Stimulated activated CD4-positive, alpha-beta T cell treated with anti-CD3 and anti-CD28 coated beads, Interleukin-15, amount 100 ng/mL, for 1 hour (primary cell): ENCODE data around the gene FOSL1.
A peak's percentile ranks its signal among the peaks of the same experiment; 100 is the strongest.

ENCODE experiments used
- DNase-seq, 2 donors: peaks; one replicate each; pipeline ENCODE4 v3.0.0-alpha.2; 2020; ENCODE audit warnings: low read depth in 1 of 2, low spot score in 1 of 2

Gene FOSL1

DNA sequence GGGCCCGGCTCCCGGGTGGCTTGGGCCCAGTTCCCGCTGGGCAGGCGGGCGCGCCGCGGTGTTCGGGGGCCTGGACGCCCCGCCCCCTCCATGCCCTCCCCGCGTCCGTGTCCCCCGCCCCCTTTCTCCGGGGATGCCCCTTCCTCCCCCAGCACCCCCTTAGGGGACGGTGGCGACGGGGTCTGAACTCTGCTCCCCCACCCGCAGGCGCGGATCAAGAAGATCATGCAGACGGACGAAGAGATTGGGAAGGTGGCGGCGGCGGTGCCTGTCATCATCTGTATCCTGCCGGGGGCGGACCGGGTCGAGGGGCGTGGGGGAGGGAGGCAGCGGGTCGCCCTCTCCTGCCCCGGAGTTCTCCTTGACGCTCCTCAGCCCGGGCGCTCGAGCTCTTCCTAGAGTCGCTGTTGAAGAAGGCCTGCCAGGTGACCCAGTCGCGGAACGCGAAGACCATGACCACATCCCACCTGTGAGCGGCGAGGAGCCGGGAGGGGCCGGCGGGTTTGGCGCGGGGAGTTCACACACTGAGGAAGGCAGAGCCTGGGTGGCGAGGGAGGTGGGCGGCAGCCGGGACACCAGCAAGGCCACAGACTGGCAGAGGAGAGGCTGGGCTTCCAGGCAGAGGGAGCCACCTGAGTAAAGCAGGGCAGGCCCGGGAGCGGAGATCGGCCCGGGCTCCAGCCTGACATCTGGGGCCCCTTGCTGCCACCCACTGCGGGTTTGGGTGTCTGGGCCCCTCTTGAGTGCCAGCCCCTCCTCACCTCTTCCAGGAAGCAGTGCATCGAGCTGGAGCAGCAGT lies 19.6 kb upstream of the FOSL1 start:
- DNase-seq = no peak

DNA sequence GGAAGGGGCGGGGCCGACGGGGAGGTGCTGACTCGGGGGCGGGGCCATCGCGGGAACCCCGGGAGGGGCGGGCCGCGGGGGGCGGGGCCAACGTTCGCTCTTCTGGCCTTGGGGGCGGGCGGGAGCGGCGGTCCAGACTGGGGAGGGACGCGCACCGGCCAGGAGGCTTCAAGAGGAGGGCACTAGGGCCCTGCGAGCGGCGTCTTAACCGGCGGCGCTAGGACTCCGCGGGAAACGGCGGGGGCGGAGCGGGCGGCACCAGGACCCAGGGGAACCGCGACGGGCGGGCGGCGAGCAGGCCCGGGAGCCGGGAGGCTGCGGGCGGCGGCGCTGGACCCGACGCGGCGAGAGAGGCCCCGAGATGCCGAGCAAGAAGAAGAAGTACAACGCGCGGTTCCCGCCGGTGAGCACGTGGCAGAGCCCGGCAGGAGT lies 19.0 kb upstream of the FOSL1 start, which contains the start of gene DRAP1:
TSS of gene DRAP1 (plus strand) at position 286 of the 432 bp plus-strand sequence. CDS start at position 362, 76 bp downstream.
- DNase-seq = peak; percentile 99

DNA sequence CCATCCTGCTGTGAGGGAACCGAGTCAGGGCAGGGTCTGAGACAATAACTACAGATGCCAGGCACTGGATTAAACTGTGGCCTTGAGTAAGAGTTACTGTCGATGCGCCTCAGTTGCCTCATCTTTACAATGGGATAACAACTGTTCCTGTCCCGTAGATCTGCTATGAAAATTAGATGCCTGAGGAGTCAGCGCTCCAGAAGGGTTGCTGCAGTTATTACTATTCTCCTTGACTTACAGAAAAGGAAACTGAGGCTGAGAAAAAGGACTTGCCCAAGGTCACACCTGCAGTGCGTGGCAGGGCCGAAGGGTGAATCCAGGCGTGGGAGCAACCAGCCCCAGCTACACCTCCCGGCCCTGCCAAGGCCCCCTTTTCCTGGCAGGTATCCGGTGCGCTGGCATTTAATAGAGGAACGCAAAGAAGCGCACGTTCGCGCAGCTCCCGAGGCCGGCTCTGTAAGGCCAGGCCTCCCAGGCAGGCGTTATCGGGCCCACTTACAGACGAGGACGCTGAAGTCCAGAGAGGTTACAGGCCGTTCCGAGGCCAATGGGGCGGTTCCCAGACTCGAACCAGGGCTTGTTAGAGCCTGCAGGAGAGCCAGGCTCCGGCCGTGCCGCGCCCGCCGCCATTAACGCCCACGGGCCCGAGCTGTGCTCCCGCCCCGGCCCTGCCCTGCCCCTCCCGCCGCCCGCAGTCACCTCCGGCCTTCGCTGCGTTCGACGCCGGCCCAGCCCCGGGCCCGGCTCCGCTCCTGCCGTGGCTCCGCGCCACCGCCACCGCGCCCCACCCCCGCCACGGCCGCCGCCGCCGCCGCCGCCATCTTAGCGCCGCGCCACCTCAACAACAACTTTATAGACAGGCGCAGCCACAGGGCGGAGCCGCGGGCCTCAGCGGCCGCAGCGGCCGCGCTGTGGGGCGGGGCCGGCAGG lies 18.3 kb upstream of the FOSL1 start, which contains the start of gene C11orf68:
TSS of gene C11orf68 (minus strand) at position 852 of the 930 bp plus-strand sequence. CDS start at position 821, 31 bp downstream.
- DNase-seq = peak in 1 of 2 donors; percentile 13

DNA sequence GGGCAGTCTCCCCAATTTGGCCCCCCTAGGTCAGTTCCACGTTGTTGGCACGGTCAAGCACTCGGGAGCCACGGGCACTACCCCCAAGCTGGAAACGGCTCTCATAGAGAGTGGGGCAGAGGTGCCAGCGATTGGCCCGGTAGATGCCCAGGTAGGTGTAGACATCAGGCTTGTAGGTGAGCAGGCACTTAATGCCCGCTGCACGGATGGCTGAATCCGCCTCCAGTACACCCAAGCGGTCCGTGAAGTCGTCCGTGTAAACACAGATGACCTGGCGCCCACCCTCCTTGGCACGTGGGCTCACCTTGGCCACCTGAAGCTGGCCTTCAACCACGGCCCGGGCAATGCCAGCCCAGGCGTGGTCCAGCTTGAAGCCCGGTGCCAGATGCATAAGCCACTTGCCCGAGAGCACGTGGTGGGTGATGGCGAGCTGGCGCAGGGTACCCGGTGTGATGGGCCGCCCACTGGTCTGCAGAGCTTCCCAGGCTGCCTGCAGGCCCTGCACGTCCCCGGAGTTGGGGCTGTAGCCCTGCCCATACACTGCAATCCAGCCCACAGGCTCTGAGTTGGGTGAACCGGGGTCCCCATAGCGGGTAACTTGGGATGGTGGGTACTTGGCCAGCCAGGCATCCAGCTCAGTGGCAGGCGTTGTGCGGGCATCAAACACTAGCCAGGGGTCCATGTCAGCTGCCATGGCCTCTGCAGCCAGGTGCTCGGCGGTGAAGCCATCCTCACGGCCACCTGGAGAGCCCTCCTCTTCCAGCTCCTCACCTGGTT lies 17.4 kb upstream of the FOSL1 start:
- DNase-seq = no peak

DNA sequence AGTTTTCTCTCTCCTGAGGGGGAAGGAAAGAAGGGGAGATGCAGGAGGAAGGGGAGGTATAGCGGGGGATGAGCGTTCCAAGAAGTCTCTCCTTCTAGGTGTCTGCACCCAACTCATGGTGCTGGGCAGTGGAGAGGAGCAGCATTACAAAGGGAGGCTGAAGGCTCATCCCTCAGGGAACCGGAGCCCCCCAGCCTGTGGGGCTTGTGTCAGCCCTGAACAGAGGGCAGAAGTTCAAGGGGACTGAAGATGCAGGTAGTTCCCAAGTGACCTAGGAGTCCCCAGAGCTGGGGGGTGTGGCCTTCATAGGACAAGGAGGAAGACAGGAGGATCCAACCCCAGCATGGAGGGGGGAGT lies 16.9 kb upstream of the FOSL1 start:
- DNase-seq = no peak

DNA sequence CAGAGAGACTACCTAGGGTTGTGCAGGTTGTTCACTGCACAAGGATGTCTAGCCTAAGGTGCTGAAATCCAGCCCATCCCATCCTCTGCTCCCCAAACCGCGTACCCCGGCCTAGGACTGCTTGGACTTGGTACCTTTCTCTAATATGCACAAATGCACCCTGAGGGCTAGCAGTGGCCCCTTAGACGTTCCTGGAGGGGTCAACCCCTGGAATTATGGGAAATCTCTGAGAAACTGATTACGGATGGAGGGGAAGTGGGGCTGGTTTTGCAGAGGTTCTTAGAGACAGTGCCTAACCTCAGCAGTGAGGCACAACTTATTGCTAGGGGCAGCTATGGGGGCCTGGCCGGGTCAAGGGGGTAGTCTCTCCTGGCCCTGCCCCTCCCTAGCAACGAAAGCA lies 16.2 kb upstream of the FOSL1 start:
- DNase-seq = no peak

DNA sequence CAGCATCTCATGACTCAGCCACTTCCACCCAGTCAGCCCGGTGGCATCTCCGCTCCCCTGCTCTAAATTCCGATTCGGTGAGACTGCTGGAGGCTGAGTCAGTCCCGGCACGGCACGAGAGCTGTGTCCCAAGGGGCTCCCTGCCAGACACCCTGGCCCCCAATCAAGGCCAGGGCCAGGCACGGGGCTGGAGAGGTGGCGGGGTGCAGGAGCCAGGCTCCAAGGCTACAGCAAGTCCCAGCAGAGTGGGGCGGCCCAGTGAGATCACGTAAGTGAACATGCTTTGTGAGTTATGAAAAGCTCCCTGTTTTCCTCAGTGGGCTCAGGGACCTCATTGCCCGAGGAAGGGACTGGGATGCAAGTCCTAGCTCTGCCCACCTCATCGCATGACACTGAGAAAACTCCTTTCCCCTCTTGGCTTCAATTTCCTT lies 15.6 kb upstream of the FOSL1 start:
- no peak for DNase-seq

DNA sequence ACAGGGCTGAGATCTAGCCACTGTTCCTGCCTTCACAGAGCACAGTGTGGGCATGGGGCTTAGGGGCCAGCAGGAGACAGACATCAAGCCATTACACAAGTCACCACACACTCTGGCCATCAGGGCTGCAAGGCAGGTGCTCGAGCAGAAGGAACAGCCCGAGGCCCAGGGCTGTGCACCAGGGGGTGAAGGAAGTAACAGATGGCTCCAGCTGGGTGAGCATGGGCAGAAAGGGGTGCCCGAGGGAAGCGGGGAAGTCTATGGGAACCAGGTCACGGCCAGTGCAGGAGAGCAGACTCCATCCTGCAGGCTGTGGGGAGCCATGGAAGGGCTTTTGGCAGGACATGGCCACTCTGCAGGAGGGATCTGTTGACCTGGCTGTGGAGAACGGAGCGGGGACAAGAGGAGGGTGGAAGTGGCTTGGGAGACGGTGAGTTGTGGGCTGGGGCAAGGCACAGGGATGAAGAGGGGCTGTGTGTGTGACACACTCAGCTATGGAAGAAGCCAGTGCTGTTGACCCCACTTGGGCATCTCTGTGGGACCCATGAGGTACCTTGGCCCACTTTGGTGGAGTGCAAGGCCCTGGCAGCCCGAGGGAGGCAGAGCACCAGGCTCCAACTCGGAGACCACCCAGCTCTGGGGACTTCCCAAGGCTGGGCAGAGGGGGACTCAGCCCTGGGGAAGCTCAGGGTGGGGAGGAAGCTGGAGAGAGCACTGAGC lies 15.1 kb upstream of the FOSL1 start:
- DNase-seq = no peak

DNA sequence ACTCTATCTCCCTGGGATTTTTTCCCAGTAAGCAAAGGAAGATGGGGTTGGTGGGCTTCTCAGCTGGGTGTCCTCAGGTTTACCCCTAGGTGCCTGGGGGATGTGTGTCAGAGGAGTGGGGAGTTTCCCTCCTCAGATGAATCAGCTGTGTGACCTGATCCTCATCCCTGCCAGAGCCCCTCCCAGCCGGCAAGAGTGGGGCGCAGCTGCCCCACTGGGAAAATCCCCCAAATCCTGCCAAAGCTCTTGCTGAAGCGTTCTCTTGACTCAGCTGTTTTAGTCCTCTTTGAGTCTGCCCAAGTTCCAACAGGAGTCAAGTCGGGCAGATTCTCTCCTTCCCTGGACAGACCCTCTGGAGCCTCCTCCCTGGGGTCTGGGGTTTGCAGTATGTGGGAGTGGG lies 12.7 kb upstream of the FOSL1 start:
- no peak for DNase-seq

DNA sequence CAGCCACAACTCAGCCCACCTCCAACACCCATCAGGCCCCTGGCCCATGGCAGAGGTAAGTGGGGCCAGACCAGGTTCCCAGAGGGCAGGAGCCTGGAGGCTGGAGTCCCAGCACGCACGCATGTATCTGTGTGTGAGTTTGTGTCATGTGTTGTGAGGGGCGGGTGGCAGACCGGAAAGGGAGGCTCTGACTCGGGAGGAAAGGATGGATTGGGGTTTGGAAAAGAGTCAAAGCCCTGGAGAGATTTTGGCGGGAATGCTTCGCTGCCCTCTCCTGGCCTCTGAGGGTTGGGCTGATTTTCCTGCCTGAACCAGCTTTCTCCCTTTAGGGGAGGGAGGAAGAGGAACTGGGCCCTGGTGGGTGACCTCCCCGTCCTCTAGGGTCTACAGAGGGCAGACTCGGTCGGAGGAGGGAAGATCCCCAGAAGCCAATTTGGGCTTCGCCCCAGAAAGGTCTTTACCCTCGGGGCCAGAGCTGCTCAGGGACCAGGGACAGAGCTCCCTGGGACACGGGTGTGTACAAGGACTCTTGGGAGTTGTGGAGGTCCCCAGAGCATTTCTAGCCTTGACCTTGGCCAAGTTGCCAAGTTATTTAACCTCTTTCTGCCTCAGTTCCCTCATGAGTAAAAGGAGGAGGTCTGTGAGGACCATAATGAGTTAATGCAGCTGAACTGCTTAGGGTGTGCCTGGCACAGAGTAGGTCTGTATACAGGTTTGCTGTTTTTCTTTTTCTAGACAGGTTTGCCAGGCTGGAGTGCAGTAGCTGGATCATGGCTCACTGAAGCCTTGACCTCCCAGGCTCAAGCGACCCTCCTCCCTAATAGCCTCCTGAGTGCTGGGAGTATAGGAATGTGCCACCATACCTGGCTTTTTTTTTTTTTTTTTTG lies 11.7 kb upstream of the FOSL1 start:
- DNase-seq = no peak

DNA sequence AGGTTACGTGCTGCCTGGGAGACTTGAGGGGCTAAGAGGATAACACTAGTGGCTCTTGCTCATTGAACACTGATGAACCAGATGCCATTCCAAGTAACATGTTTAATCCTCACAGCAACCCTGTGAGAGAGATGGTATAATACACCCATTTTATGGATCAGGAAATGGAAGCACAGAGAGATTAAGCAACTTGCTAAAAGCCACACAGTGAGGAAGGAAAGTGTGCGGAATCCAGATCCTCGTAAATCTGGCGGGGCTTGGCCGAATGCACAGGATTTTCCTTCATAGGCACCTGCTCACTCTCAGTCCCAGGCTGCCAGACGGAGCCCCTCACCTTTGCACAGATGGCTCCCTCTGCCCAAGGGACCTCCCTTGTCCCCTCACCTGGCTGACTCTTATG lies 7.7 kb upstream of the FOSL1 start:
- no peak for DNase-seq

DNA sequence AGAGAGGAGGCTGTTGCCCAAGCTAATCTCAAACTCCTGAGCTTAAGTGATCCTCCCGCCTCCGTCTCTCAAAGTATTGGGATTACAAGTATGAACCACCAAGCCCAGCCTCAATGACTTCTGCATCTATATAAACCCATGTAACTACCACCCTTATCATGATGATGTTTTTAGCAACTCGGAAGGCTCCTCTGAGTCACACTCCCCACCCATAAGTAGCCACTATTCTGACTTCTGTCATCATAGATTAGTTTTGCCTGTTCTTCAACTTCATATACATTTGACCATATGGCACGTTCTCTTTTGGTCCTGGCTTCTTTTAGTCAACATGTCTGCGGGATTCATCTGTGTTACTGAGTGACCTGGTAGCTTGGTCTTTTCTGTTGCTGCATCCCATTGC lies 6.4 kb upstream of the FOSL1 start:
- DNase-seq = no peak

DNA sequence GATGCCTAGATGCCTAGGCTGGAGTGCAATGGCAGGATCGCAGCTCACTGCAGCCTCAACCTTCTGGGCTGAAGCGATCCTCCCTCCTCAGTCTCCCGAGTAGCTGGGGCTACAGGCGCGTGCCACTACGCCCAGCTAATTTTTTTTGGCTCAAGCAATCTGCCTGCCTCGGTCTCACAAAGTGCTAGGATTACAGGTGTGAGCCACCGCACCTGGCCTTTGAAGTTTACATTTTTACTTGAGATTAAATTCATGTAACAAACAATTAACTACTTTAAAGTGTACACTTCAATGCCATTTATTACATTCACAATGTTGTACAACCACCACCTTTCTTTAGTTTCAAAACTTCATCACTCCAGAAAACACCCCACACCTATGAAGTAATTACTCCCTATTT lies 3.5 kb upstream of the FOSL1 start:
- DNase-seq = no peak

DNA sequence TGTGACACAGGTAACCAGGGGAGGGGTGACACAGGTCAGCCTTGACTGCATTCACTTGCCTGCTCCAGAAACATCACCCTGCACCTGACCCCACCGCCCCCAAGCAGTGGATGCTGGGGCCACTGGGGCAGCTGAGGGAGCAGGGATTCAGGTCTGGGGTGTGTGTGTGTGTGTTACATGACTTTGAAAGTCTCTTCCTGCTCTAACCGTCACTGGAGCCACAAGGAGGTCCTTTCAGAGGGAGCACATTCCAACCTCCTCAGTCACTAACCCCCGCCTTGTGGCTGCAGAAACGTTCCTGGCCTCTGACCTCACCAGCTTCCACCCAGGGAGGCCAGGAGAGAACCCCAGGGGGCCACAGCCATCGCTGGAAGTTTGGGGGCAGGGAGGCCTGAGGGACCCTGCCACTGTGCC lies 2.9 kb upstream of the FOSL1 start:
- no peak for DNase-seq

DNA sequence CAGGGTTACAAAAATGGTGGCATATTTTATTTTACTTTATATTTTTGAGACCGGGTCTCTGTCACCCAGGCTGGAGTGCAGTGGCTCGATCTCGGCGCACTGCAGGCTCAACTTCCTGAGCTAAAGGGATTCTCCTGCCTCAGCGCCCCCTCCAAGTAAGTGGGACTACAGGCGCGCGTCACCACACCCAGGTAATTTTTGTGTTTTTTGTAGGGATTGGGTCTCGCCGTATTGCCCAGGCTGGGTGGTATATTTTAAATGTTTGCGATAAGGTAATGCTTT lies 652 bp upstream of the FOSL1 start:
- no peak for DNase-seq

DNA sequence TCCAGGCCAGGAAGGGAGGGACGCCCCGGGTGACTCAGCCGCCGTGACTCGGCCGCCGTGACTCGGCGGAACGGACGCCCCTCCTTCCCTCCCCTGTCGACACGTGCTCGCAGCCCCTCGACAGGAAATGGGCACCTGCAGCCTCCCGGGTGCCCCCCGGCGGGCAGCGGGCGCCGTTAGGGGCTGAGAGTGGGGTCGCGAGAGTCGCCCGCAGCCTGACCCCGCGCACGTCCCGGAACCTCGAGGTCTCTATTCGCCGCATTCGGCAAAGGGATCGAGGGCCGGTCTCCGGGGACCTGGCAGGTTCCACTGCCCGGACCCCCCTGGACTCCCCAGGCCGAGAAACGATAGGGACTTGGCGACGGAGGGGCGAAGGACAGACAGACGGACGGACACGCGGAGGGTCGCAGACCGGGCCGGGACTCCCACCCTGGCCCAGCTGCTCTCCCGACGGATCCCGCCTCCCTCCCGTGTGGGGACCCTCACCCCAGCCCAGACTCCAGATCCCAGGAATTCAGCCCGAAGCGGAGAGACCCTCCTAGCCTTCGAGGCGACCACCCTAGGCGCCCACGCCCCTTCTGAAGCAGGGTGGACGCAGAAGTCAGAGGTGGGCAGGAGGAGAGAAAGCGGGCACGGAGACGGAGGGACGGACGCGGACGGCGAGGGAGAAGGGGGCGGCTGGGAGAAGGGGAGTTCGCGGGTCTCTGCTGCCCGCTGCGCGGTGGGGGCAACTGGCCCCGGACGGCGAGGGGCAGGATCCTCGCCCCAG lies 648 bp downstream of the FOSL1 start:
- peak in 1 of 2 donors; percentile 73 for DNase-seq

DNA sequence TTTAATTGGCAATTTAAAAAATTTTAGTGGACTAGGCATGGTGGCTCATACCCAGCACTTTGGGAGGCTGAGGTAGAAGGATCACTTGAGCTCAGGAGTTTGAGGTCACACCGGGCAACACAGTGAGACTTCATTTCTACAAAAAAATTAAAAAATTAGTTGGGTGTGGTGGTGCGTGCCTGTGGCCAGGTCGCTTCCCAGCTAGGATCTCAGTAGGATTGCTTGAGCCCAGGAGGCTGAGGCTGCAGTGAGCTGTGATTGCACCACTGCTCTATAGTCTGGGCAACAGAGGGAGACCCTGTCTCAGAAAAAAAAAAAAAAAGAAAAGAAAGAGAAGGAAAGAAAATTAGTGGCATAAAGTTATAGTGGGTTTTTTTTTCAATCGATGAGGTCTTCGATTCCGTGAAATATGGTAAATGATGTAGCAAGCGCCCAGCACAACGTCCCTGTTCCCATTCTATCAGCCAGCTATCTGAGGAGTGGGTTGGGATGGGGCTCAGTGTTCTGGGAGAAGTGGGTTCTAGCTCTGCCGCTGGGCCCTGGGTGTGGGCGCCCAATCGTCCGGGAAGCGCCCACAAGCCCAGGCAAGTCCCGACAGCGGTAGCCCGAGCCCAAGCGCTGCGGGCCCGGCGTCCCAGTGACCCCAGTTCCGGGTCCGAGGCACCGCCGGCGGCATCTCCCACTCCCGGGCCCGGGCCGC lies 1.4 kb downstream of the FOSL1 start:
- no peak for DNase-seq

DNA sequence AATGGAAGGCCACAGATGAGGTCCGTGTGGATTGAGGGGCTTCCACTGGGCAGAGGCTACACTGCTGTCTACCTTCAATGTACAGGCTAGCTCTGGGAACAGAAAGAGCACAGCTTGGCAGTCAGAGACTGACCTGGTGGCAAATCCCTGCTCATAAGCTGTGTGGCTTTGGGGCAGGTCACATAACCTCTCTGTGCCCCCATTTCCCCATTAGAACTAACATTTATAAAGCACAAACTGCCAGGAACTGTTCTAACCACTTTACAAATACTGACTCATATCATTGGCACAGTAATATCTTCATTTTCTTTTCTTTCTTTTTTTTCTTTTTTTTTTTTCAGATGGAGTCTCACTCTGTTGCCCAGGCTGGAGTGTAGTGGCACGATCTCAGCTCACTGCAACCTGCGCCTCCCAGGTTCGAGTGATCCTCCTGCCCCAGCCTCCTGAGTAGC lies 3.1 kb downstream of the FOSL1 start:
- DNase-seq = no peak
